ENCODE measurements around the gene COG6.

- TF ChIP-seq POLR2A (IDR thresholded peaks at IDR 0.05; ENCODE audit: low read length), result no peak
- TF ChIP-seq GATA1 (IDR thresholded peaks at IDR 0.05; ENCODE audit: low read depth, low read length), result no peak
Observed at GRCh38 chr13:39766464-39767158, 111.1 kb downstream of the COG6 start.
